Breast epithelium (tissue), 3 donors: ENCODE data around the gene ADGRG1.

ENCODE experiments used
- CTCF ChIP-seq, 3 donors: fragments of 450-650 bp; IDR thresholded peaks; one replicate each; pipeline ENCODE4 v1.5.1; 2016 to 2017; ENCODE audit warnings: antibody characterized with exemption in 3 of 3, mild to moderate bottlenecking in 3 of 3, moderate library complexity in 3 of 3
- POLR2A ChIP-seq: fragments of 450-650 bp; IDR thresholded peaks from one replicate; pipeline ENCODE4 v1.6.1; 2016; ENCODE audit warnings: antibody characterized with exemption, mild to moderate bottlenecking, moderate library complexity
- POLR2AphosphoS5 ChIP-seq, 3 donors: sonication (generic); formaldehyde crosslinking; IDR thresholded peaks; one replicate each; pipeline ENCODE4 v1.6.1; 2017; ENCODE audit warnings: antibody characterized with exemption in 3 of 3

GRCh38 chr16:57614536-57614935 is 13.9 kb upstream of the ADGRG1 start:
- TF ChIP-seq POLR2AphosphoS5 (IDR thresholded peaks at IDR 0.05): no peak
- TF ChIP-seq CTCF (IDR thresholded peaks at IDR 0.05): no peak
- TF ChIP-seq POLR2A: no peak
